Suprapubic skin (tissue), 4 donors: Measurements from ENCODE around the gene OSBPL7.

Experiments
- CTCF ChIP-seq, 2 donors: fragments of 200-600 bp in 1 of 2; fragments of 450-650 bp in 1 of 2; sonication (generic) in 1 of 2; IDR thresholded peaks; one replicate each; pipeline ENCODE4 v1.5.1; 2016 to 2019; ENCODE audit warnings: antibody characterized with exemption in 2 of 2, mild to moderate bottlenecking in 1 of 2, moderate library complexity in 1 of 2
- POLR2A ChIP-seq, 2 donors: fragments of 450-650 bp; IDR thresholded peaks; one replicate each; pipeline ENCODE4 v1.6.1; 2017; ENCODE audit warnings: antibody characterized with exemption in 2 of 2, mild to moderate bottlenecking in 2 of 2, moderate library complexity in 2 of 2
- POLR2AphosphoS5 ChIP-seq, 3 donors: sonication (generic); formaldehyde crosslinking; IDR thresholded peaks; one replicate each; pipeline ENCODE4 v1.6.1; 2017; ENCODE audit warnings: antibody characterized with exemption in 3 of 3

DNA sequence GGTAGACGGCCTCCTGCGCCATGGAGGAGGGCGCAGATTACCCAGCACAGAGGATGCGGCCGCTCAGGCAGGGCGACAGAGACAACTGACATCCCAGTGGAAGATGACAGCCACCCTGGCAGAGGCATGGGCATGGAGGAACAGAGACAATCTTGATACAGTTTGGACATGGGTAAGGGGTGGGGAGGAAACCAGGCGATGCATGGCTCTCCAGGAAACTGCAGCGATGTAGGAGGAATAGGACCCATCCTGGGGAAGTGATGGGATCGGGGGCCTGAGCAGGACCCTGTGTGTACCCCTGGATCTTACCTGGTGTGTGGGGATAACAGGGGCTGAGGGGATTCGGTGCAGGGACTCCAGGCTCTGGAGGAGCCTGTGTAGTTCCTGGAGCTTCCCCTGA is 4.6 kb downstream of the OSBPL7 start:
- TF ChIP-seq CTCF (IDR thresholded peaks at IDR 0.05) (no peak), POLR2A (IDR thresholded peaks at IDR 0.05) (no peak), POLR2AphosphoS5 (IDR thresholded peaks at IDR 0.05) (no peak)
